Activated CD4-positive, alpha-beta T cell treated with anti-CD3 and anti-CD28 coated beads for 4 hours (primary cell): ENCODE results near the gene BLCAP.

Experiments used
- DNase-seq, 2 donors: peaks; one replicate each; pipeline ENCODE4 v3.0.0-alpha.2; 2020

Gene BLCAP

GRCh38 chr20:37529214-37529967, 1.7 kb upstream of the BLCAP start:
- DNase-seq, result no peak

DNA sequence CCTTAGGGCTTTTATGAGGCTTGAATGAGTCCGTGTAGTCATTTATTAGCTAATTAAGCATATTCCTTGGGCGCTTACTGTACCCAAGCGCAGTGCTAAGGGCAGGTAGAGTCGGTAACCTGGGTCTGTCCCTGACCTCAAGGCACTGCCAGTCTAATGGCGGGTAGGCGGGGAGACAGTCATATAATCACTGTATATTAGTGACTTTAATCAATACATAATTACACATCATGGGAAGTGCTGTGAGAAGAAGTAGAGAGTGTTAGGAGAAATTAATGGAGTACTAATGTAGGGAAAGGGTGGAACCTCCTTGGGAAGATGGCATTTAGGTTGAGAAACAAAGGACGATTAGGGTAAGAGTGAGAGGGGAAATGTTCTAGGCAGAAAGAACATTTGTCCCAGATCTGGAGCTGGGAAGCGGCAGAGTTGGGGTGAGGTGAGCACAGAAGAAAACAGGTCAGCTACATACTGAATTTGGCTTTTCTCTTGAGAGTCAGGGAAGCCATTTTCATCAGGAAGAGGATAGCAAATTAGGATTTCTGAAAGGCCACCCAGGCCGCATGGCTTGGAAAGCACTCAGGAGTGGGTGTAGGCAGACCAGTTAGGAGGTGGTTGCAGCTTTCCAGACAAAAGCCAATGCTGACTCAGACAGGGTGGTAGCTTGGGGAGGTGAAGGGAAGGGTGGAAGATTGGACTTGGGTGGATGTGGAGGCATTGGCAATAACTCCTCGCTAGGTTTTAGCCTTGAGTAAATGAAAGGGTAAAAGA, 954 bp upstream of the BLCAP start:
- peak in 1 of 2 donors; percentile 16 for DNase-seq

DNA sequence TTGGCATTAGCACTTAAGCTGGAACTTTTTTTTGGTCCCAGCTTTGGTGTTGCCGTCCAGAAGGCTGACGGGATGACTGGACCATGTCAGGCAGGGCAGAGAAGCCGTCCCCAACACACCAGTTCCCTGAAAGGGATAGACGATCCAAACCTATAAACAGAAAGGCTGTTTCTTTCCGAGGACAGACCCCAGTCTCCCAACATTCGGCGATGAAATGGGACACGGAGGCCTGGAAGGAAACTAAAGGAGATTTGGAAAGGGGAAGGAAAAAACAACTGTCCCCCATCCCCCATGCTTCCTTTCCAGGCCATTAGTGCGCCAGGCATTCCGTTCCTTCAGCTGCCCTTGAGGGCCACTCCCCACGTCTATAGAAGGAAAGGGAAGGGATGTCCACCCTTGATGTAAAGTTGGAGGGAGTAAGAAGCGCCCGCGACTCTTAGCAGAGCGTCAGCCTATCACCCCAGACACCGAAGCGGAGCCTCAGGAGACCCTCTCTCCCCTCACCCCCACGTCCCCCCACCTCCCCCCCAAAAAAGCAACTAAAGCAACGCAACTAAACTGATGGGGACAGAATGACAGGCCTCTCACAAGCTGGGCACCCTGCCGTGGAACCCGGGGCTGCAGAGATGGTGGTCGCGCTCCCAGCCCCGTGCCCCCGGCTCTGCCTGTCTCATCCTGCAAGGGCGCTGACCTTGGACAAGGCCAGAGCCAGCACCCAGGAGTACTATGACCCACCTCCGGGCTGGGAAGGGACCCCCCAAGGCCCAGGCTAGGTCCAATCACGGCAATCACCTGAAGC, 638 bp downstream of the BLCAP start:
- no peak for DNase-seq

- no peak for DNase-seq
Observed at GRCh38 chr20:37526238-37526838, 1.3 kb downstream of the BLCAP start.

- no peak for DNase-seq
Observed at GRCh38 chr20:37525810-37526209, 1.9 kb downstream of the BLCAP start.

DNA sequence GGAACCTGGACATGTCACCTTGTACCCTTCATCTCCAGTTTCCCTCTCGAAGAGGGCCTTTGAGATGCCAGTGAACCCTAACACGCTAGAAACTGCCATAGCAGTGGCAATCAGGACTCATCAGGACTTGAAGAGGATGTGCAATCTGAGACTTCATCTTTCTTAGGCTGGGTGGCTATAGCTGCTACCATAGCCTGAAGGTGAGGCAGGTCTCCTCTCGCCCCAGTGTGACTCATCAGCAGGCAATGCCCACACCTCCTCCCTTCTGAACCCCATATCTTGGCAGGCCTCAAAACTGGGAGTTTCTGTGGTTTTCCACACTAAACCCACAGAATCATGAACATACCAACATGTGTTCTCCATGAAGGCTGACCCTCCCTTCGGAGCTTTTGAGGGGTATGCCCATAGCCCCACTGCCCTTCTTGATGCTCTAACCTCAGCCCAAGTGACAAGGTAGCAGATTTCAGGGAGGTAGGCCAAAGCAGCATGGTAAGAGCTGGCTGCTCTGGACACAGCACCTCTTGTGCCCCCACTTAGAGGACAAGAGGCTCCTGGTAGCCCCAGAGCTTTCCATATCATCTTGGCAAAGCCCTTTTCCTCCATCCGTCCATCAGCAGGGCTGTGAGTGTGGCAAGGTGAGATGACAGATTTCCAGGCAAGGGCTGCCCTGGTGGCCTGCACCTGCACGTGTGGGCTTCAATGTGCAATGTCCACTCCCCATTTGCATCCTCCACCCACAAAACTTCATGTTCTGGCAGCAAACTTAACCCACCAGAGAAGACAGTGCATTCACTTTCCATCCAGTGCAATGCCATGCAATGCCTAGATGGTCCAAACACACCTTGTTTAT, 2.6 kb downstream of the BLCAP start:
- peak; percentile 24 to 32 for DNase-seq

- no peak for DNase-seq
Observed at GRCh38 chr20:37523911-37524700, 3.6 kb downstream of the BLCAP start.

DNA sequence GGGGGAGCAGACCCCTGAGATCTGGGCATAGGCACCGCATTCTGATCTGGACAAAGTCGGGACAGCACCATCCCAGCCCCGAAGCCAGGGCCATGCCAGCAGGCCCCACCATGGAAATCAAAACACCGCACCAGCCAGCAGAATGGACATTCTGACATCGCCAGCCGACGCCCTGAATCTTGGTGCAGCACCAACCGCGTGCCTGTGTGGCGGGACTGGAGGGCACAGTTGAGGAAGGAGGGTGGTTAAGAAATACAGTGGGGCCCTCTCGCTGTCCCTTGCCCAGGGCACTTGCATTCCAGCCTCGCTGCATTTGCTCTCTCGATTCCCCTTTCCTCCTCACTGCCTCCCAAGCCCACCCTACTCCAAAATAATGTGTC, 4.7 kb downstream of the BLCAP start:
- no peak for DNase-seq

GRCh38 chr20:37522260-37523011, 5.2 kb downstream of the BLCAP start:
- DNase-seq, result no peak

GRCh38 chr20:37521061-37521771, 6.5 kb downstream of the BLCAP start, which contains the start of gene NNAT:
Gene NNAT, plus strand, starts transcription at chr20:37521250. Its CDS starts 82 bp downstream, at chr20:37521332.
- DNase-seq, result no peak

- DNase-seq, result no peak
Observed at GRCh38 chr20:37520419-37520955, 7.2 kb downstream of the BLCAP start.

DNA sequence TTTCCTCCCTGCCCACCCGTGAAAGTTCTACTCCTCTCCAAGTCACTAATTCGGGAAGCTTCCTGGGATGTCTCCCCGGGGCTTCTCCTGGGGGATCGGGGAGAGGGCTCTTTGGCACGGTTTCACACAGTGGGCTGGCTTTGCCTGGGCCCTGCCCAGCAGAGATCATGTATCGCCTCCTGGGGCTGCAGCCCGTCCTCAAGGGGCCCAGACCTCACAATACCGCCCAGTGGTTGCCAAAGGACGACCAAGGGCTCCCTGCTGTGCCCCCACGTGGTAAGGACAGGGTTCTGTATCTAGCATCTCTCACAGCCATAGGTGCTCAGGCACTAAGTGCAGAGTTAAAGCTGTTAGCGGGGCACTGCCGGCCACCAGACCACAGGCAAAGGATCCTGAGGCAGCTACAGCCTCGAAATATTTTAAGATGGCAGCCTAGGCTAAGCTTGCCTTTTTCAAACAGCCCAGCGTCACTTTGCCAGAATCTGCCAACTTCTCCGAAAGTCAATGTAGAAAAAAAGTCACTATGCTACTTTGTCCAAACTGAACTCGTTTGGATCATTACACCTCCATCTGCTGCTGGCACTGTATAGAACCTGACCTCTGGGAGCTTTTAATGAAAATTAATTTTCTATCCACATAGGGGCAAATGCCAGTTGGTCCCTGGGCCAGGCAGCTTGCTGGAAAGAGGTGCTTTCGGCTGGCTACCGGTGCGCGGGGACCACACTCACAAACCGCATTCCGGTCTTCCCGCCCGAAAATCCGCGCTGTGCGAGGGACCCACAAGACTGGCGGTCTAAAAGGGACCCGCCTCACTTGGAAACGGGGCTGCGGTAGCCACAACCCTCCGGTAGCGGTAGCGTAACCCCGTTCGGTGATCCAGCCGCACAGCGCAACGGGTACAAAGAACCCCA, 7.9 kb downstream of the BLCAP start:
- no peak for DNase-seq

DNA sequence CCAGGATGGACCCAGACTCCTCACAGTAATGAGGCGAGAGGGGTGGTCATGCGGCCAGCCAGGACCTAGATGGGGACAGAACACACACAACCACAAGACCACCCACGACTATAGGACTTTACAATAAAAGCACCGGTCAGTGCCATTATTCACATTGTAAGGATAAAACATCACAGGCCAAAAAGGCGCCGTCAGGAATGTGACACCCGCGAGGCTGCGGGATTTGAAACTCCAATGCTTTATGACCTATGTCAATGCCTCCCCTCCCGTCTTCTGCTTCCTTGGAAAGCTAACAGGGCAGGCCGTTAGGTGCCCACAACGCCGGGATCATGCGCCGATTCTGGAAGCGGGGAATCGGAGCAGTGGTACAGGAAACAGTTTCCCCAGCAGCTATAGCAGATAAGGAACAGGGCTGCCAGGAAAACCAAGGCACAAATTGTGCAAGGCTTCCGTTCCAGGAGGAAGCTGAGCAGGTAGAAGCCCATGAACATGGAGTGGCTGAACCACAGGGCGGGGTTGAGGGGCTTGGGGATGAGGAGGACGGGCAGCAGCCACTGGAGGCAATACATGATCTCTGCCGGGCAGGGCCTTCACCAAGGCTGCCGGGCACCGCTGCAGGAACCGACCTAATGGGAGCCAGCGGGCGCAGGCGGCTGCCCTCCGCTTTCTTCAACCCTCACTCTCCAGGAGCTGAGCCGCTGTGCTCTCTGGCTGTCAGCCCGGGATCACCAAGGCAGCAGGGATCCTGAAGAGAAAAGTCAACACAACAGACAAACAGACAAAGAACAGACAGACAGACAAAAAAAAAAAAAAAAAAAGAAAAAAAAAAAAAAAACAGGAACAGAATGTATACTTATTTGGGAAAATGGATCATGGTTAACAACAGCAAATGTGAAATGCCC, 8.8 kb downstream of the BLCAP start:
- no peak for DNase-seq

- DNase-seq, result no peak
Observed at GRCh38 chr20:37518059-37518458, 9.6 kb downstream of the BLCAP start.

GRCh38 chr20:37516811-37517750, 10.6 kb downstream of the BLCAP start:
- DNase-seq, result no peak

GRCh38 chr20:37515876-37516275, 11.8 kb downstream of the BLCAP start:
- DNase-seq, result no peak
